HUES48 (cell line): ENCODE data around the gene TMEM18.

Source experiments
- H3K27ac ChIP-seq: one replicate; pipeline ENCODE4 v1.7.0; 2013; ENCODE audit warnings: low read depth, low read length, inconsistent platforms
- H3K27me3 ChIP-seq: 2 replicates; pipeline ENCODE4 v1.6.1; 2013; ENCODE audit warnings: mild to moderate bottlenecking, low read length; ENCODE audit not compliant: control insufficient read depth, insufficient read depth
- H3K36me3 ChIP-seq: 2 replicates; pipeline ENCODE4 v1.6.1; 2013; ENCODE audit warnings: low read length; ENCODE audit not compliant: control insufficient read depth, insufficient read depth
- H3K4me1 ChIP-seq: 2 replicates; pipeline ENCODE4 v1.6.1; 2013; ENCODE audit warnings: mild to moderate bottlenecking, low read length; ENCODE audit not compliant: control insufficient read depth, insufficient read depth
- H3K4me3 ChIP-seq: 2 replicates; pipeline ENCODE4 v1.5.1; 2013; ENCODE audit warnings: mild to moderate bottlenecking, low read depth, low read length
- H3K9ac ChIP-seq: 2 replicates; pipeline ENCODE4 v1.6.1; 2013; ENCODE audit warnings: mild to moderate bottlenecking, low read depth, low read length, moderate library complexity
- H3K9me3 ChIP-seq: 2 replicates; pipeline ENCODE4 v1.6.1; 2013; ENCODE audit warnings: low read length; ENCODE audit not compliant: control insufficient read depth, insufficient read depth

The TMEM18 gene

DNA sequence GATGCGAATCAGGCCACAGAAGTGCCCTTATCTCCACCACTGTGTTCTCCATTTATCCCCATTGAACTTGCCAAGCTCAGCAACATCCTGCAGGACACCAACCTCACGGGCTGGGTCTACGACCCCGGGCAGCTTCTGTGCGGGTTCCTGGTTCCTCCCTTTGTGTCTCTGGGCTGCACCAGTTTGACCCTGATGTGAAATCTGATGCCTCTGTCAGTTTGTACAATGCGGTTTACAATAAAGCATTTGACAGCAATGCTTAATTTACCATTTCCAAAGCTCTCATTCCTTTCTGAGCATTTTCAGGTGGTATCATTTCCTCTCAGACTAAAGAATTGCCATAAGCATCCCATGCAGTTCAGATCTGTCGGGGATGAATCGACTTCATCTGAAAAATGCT, 3.3 kb upstream of the TMEM18 start:
- H3K4me1 ChIP-seq, result peaks cover 12% of the 10 kb centered on the region
- H3K27me3 ChIP-seq, result no peaks in the 10 kb centered on the region
- H3K9ac ChIP-seq, result no peak overlapping the region
- H3K36me3 ChIP-seq, result peaks cover 1% of the 10 kb centered on the region; the same call in 1 of the 2 replicates
- peaks cover 16% of the 10 kb centered on the region for H3K9me3 ChIP-seq
- H3K27ac ChIP-seq, result no peak overlapping the region
- H3K4me3 ChIP-seq, result no peak overlapping the region

DNA sequence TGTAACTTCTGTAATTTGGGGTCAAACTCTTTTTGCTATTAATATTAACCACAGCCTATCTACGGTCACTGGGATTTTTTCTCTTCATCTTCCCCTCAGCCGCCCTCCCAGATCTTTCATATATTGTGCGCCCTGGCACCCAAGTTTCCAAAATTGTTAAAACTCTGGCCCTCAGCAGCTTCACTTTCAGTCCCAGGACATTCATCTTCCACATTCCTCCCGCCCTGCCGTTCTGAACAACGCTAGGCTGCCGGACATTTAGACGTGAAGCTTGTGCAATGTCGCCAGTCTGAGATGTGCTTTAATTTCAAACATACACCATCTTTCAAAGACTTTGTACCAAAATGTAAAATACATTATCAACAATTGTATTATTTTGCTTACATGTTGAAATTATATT, 1.8 kb upstream of the TMEM18 start:
- Histone ChIP-seq H3K4me3 (no peak overlapping the region), H3K9ac (no peak overlapping the region)

DNA sequence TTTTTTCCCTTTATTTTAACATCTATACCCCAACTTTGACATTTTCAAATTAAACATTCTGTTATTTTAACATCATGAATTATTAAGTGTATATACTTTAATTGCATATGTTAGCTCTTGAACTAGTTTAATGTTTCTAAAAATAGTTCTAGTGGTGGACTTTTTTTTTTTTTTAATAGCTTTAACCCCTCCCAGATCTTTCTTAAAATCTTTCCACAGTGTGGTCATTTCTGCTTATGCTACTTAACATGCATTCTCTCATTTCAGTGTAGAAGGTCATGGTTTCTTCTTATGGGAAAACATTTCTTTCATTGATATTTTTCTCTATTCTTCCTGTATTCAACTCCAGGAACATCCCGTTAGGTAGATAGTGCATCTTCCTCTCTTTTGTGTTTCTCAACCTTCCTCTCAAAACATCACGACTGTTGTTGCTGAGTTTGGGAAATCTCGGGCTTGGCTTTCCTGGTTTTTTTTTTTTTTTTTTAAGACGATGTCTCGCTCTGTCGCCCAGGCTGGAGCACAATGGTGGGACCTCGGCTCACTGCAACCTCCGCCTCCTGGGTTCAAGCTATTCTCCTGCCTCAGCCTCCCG, 849 bp upstream of the TMEM18 start:
- H3K27ac ChIP-seq, result peak overlapping the region; percentile 100
- no peaks in the 10 kb centered on the region for H3K27me3 ChIP-seq
- H3K9me3 ChIP-seq, result no peaks in the 10 kb centered on the region
- H3K4me3 ChIP-seq, result peak overlapping the region; percentile 95
- peaks cover 7% of the 10 kb centered on the region; the same call in 1 of the 2 replicates for H3K36me3 ChIP-seq
- H3K4me1 ChIP-seq, result peaks cover 13% of the 10 kb centered on the region
- H3K9ac ChIP-seq, result peak overlapping the region; percentile 98

More for the DNA sequence above, 1.8 kb upstream of the TMEM18 start:
- H3K27ac ChIP-seq, result no peak overlapping the region
- H3K27me3 ChIP-seq, result no peaks in the 10 kb centered on the region
- peaks cover 13% of the 10 kb centered on the region for H3K4me1 ChIP-seq
- 0 out of 2 replicates have a peak, but pooled peaks cover 2% of the 10 kb centered on the region for H3K9me3 ChIP-seq
- peaks cover 7% of the 10 kb centered on the region; the same call in 1 of the 2 replicates for H3K36me3 ChIP-seq

DNA sequence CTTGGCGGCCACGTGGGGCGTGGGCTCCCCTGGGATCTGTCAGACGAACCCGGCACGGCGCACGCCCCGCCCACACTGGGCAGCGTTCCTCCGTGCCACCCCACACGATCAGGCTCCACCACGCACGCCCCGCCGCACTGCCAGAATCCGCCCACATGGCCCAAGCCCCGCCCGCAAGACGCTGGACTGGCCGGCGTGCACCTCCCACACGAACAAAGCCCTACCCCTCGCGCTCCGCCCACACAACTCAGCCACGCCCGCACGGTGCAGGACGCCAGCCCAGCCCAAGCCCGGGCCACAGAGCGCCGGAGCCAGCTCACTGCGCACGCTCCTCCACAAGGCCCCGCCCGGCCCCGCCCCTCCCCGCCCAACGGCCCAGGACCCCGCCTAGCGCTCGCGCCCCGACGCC, 555 bp downstream of the TMEM18 start:
- Histone ChIP-seq H3K27ac (peak overlapping the region; percentile 100), H3K36me3 (peaks cover 17% of the 10 kb centered on the region), H3K9me3 (no peaks in the 10 kb centered on the region), H3K4me1 (peaks cover 13% of the 10 kb centered on the region), H3K9ac (peak overlapping the region; percentile 27; the same call in 1 of the 2 replicates), H3K27me3 (no peaks in the 10 kb centered on the region), H3K4me3 (peak overlapping the region; percentile 83)

DNA sequence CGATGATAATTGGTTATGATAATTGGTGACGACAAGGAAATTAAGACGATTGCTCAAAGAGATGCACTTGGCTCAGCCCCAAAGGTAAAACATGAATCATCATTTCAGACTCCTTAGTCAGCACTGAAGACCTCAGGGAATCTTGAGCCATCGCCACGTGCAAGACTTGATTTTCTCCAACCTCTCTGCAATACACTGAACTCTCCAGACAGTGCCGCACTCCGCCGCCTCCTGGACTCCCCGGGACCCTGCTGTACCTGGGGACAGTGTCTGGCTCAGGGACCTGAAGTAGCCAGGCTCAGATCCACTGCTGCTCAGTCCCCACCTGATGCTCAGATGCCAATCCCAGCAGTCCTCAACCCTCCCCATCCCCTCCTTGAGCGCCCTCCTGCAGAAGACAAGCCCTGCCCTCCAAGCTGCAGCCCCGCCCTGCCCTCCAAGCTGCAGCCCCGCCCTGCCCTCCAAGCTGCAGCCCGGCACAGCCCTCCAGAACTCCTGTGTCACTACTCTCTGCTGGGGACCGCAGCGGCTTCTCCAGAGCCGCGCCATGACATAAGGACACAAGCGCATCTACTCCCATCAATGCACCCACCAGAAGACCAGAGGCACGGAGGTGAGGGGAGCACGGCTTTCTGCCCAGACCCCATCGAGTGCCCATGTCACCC, 1.1 kb downstream of the TMEM18 start:
- Histone ChIP-seq H3K27me3 (no peaks in the 10 kb centered on the region), H3K4me3 (peak overlapping the region; percentile 83), H3K9me3 (no peaks in the 10 kb centered on the region), H3K4me1 (peaks cover 13% of the 10 kb centered on the region), H3K27ac (peak overlapping the region; percentile 87), H3K9ac (peak overlapping the region; percentile 27; the same call in 1 of the 2 replicates), H3K36me3 (peaks cover 17% of the 10 kb centered on the region)

DNA sequence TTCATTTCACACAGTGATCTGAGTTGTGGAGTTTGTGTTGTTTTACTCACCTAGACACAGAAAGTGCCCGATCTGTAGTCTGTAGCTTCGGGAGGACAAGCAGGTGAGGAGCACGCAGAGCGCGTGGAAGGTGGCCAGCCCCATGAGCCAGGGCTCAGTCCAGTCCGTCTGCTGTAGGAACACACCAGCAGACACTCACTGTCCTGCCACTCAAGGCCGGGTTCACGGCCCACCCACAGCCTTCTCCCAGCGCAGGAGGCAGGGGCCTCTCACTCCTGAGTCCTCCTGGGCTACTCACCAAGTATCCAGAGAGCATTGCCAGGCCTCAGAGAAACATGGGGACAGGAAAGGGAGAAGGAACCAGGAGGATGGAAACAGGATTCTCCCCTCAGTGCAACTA, 1.7 kb downstream of the TMEM18 start:
- H3K4me3 ChIP-seq, result peak overlapping the region; percentile 83
- no peaks in the 10 kb centered on the region for H3K27me3 ChIP-seq
- H3K4me1 ChIP-seq, result peaks cover 13% of the 10 kb centered on the region
- H3K9ac ChIP-seq, result no peak overlapping the region
- peak overlapping the region; percentile 87 for H3K27ac ChIP-seq
- H3K9me3 ChIP-seq, result no peaks in the 10 kb centered on the region
- H3K36me3 ChIP-seq, result peaks cover 17% of the 10 kb centered on the region

DNA sequence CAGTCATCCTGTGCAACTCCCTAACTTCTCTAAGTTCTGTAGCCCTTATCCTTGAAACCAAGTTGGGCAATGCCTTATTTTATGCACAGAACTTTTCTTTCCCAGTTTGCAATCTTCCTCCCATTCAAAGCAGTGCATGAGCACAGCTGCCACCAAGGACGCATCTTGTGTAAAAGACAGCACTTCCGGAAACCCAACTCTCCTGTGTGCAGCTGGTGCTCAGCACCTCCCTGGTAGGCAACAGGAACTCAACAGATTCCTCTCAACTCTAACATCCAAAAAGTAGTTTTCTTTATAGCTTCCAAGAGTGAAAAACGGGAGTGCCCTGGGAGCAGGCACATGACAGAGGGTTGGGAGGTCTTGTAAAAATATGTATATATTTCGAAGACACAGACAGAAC, 2.2 kb downstream of the TMEM18 start:
- H3K4me3 ChIP-seq, result no peak overlapping the region
- no peak overlapping the region for H3K9ac ChIP-seq
- no peak overlapping the region for H3K27ac ChIP-seq

DNA sequence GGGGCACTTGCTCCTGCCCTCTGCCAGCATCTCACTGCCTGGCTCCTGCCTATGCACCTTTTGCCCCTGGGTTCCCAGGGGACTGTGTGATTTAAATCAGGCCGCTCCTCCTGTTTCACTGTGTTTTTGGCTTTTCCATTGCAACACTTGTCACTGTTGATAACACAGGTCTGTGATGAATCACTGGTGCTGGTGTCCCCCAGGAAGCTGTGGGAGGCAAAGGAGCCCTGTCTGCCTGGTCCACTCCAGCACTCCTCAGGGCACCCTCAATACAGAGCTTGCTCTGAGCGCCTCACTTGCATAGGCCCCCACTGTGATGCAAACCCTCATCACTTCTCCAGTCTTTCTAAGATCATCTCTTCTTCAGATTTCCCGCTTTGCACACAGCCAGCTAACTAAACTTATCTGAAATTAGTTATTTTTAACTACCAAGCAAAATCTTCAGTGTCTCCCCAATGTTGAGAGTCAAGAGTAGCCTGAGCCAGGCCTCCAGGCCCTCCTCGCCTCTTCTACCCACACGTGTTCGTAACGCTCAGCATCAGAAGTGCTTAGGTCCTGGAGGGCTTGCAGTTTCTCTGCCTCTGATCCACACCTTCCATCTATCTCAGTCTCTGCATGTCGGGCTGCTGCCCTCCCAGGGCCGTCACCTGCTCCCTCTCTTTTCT, 2.8 kb downstream of the TMEM18 start:
- no peak overlapping the region for H3K27ac ChIP-seq
- peaks cover 13% of the 10 kb centered on the region for H3K4me1 ChIP-seq

More for the DNA sequence above, 2.2 kb downstream of the TMEM18 start:
- no peaks in the 10 kb centered on the region for H3K27me3 ChIP-seq
- peaks cover 13% of the 10 kb centered on the region for H3K4me1 ChIP-seq
- H3K9me3 ChIP-seq, result no peaks in the 10 kb centered on the region
- peaks cover 21% of the 10 kb centered on the region for H3K36me3 ChIP-seq

DNA sequence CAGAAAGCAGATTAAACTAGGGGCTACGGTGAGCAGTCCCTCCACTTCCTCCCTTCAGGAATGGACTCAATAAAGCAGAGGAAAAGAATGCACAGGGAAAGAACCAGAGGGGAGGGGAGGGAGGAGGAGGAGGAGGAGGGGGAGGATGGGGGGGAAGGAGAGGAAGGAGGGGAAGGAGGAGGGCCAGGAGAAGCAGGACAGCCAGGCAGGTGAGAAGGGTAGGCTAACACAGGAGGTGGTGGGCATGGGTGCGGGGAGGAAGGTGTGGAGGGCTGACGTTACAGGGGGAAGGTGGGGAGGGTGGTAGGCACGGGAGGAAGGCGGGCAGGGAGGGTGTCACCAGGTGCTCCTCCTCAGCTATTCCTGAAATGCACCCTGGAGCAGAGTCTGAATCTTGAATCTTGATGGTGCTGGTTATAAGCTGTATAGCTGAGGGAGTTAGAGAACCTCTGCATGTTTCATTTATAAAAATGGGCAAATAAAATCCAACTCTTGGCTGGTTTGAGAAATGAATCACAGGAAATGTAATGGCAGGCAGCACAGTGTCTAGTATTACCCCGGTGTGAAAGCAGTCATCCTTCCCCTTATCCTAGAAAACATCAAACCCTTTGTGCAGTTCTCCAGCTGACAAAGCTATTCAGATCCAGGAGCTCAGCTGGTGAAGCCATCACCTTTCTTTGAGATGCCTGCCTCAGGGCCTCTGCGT, 3.4 kb downstream of the TMEM18 start:
- no peak overlapping the region for H3K9ac ChIP-seq
- H3K4me3 ChIP-seq, result no peak overlapping the region
- no peak overlapping the region for H3K27ac ChIP-seq
- no peaks in the 10 kb centered on the region for H3K9me3 ChIP-seq
- peaks cover 33% of the 10 kb centered on the region for H3K36me3 ChIP-seq
- H3K27me3 ChIP-seq, result no peaks in the 10 kb centered on the region
- peaks cover 13% of the 10 kb centered on the region for H3K4me1 ChIP-seq

More for the DNA sequence above, 2.8 kb downstream of the TMEM18 start:
- H3K27me3 ChIP-seq, result no peaks in the 10 kb centered on the region
- H3K36me3 ChIP-seq, result peaks cover 27% of the 10 kb centered on the region
- H3K4me3 ChIP-seq, result no peak overlapping the region
- H3K9me3 ChIP-seq, result no peaks in the 10 kb centered on the region
- no peak overlapping the region for H3K9ac ChIP-seq

DNA sequence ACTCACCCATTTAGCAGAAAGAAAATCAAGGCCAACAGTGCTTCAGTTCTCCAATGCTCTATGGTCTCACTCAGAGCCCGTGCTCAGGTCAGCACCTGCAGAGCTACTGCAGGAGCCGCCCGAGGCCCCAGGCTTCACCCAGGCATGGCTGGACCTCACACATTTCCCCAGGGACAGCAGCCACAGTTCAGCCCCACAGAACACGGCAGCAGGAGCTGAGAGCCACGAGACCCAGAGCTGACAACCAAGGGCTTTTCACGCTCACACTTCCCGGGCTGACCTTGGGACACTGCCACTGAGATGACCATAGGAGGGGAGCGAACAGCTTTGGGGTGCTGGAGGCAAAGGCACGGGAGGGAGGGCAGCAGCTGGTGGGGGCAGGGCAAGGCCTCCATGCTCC, 4.2 kb downstream of the TMEM18 start:
- no peaks in the 10 kb centered on the region for H3K27me3 ChIP-seq
- no peak overlapping the region for H3K27ac ChIP-seq
- no peak overlapping the region for H3K9ac ChIP-seq
- H3K36me3 ChIP-seq, result peaks cover 41% of the 10 kb centered on the region
- H3K4me1 ChIP-seq, result peaks cover 10% of the 10 kb centered on the region
- no peak overlapping the region for H3K4me3 ChIP-seq
- H3K9me3 ChIP-seq, result no peaks in the 10 kb centered on the region
